Dermis blood vessel endothelial cell (primary cell): ENCODE results near the gene GPR45. TPM values are rescaled to one million over a fixed set of nuclear protein-coding genes. Genes with fewer than 3 reads are reported as not detected.
"Not testable (repeated sequence)": the region's sequence is repeated elsewhere in the genome, so short reads cannot be mapped to it uniquely, and the experiment has no call there.

Experiments used
- DNase-seq: peaks from one replicate; pipeline ENCODE4 v3.0.0; 2010
- total RNA-seq: library from RNA; depleted of rRNA; stranded (reverse); fragments of >200 nt; gene quantifications from 2 replicates; pipeline ENCODE4 v1.2.3, GENCODE V29; 2014

GPR45 gene, protein sequence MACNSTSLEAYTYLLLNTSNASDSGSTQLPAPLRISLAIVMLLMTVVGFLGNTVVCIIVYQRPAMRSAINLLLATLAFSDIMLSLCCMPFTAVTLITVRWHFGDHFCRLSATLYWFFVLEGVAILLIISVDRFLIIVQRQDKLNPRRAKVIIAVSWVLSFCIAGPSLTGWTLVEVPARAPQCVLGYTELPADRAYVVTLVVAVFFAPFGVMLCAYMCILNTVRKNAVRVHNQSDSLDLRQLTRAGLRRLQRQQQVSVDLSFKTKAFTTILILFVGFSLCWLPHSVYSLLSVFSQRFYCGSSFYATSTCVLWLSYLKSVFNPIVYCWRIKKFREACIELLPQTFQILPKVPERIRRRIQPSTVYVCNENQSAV
- total RNA-seq = not detected in 2 replicates

DNA sequence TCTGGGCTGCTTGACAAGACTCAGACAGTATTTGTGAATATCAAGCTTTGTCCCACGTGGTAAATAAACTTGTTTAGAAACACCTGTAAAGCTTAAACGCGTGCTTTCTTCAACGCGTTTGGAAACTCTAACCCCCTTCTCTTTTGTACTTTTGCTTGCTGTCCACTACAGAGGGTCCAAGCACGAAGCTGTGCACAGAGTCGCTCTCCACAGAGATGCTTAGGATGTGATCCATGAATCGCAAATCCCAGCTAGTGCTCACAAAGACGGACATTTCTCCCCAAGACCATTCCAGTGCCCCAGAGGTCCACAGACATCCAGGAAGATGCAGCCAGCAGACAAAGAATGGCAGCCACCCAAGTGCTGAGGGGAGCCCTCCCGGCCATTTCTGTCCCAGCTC lies at the start of gene GPR45:
TSS of gene GPR45 (plus strand) at position 301 of the 400 bp plus-strand sequence. CDS start 116 bp downstream, outside the sequence.
- no peak for DNase-seq

DNA sequence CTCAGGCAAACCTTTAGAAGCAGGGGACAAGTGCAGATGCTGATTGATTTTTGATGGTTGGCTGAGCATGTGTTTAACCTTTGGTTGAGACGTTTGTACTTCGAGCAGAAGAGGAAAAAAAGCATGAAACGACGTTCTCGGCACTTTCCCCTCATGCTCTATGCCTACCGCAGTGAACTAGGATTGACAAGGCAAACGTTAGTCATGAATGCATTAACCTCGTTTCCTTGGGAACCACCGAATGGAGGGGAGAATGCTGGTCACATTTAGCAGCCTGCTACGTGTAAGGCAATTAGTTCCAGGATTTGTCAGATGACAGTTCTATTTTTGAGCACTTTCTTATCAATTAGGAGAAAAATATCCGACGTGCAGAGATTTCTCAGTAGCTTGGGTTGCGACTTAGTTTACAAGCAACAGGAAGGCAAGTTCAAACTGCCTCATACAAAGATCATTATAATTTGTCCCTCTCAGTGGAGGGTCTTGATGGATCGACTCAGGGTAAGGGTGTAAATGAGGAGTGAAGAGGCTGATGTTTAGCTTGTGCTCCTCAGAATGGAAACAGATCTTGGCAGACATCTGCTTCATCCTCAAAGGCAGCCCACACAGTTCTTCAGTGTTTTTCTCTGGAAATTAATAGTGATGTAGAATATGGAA lies 47.4 kb upstream of the GPR45 start:
- no peak for DNase-seq

DNA sequence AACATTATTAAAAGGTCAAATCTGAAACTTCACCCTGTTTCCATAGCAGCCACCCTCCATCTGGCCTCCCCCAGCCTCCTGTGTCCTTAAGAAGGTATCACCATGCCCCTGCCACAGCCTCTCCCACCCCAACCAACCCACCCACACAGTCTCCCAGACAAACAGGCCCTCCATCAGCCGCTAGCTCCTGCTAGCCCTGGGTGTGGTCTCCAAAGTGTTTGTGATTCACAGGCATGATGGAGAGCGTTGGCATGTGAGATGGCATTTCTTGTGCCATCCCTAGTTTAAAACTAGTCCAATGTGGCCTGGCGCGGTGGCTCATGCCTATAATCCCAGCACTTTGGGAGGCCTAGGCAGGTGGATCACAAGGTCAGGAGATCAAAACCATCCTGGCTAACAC lies 44.9 kb upstream of the GPR45 start:
- no peak for DNase-seq

DNA sequence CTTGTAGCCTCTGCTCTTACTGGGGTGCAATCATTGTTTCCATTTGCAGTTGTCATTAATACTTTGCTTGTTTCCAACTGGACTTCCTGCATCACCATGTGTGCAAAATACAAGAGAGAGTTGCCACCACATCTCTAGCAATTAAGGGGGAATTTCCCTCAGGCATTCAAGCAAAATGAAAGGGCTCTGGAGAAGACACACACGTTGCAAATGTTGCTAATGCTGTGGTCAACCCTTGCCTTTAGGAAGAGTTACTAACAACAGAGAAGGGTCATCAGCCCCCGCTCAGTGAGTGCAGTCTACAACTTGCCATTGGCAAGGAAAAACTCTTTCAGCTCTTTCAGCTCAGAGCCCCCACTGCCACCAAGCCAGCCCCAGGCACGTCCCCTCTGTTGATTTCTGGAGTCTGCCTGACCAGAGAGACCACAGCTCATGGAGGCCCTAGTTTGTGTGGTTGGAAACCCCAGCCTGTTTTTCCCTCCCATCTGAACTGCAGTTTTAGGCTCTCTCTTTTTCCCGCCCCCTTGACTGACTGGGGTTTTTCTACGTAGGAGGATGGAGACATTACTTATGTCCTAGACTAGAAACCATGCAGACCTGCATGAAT lies 25.9 kb upstream of the GPR45 start:
- no peak for DNase-seq

DNA sequence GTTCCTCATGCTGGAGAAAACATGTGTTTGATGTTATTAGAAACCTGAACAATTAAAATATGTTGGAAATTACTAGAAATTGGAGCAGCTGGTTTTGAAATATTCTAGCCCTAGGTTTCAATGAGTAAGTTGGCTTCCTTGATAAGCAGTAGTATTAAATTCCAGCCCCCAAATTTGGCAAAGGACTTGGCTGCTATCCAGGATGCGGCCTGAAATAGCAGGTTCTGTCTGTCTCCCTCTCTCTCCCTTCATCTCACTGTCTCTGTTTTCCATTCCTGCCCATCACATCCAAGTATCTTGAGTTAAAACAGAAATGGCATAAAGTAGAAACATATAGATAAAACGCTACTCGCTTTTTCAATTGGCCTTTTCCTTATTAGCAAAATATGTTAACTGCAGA lies 20.9 kb upstream of the GPR45 start:
- no peak for DNase-seq

DNA sequence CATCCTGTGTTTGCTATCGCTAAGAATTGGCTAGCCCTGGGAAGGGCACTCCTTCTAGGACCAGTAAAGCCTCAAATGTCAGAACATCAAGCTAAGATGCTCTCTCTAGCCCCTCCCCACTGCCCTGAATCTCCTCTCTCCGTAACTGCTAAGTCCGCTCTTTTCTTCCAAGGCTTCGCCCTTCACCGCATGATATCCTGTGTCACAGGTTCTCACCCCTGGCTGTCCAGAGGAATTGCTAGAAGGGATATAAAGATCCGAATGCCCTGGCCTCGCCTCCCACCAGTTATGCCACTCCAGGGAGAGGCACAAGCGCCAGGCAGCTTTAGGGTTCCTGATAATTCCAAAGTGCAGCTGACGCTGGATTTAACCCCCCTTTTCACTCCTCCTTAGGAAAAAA lies 17.1 kb upstream of the GPR45 start:
- DNase-seq = no peak

DNA sequence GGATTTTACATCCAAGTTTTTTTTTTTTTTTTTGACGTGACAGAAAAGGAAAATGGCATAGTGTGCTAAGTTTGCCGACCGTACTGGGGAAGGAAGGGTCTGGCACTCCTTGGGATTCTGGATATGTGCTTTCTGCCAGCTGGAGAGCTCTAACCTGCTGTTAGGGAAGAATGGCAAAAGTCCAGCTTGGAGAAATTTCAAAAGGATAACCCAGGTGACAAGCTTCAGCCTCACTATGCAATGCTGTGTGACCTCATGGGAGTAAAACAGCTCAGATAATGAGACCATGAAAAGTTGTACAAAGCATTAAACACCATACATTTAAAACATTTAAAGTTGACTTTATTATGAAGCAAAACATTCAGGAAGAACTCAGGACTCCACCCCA lies 10.3 kb upstream of the GPR45 start:
- DNase-seq = no peak

DNA sequence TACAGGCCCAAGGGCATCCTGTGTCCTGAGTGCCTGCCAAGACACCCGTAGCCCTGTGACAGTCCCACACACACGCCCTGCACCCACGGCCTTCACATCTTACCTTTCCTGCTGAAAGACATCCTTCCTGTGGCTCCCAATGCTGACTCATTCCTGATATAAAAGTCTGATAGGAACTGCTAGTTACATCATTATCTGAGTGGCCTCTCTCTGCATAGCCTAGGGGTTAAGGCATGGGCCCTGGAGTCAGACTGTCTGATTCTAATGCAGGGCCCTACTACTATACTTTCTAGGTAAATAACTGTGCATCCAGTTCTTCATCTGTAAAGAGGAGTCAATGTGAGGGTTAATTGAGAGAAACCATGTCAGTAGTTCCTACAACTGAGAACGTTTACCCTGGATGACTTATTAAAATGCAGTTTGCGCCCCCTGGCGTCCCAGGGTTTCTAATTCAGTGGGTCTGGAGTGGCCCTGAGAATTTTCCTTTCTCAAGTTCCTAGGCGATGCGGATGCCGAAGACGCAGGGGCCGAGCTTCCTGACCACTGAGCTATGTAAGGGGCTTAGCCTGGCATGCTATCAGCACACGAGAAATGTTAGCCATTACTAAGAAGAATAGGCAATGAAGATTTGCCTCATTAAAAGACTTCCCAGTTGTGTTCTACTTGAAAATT lies 6.0 kb upstream of the GPR45 start:
- peak; percentile 86 for DNase-seq

DNA sequence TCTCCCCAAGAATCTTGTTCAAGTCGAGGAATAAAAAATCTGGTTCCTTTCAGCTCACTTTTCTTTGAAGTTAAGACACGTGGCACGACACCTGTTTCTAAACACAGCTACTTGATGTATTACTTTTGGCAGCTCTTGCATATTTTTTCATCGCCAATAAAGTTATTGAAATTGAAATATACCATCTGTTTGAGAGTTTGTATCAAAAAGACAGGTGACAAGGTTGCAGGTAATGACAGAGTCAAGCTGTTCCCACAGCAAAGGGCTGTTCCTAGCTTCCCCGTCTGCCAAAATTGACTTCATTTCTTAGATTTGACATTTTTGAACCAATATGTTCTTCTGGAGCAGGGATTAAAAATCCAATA lies 5.5 kb upstream of the GPR45 start:
- no peak for DNase-seq

DNA sequence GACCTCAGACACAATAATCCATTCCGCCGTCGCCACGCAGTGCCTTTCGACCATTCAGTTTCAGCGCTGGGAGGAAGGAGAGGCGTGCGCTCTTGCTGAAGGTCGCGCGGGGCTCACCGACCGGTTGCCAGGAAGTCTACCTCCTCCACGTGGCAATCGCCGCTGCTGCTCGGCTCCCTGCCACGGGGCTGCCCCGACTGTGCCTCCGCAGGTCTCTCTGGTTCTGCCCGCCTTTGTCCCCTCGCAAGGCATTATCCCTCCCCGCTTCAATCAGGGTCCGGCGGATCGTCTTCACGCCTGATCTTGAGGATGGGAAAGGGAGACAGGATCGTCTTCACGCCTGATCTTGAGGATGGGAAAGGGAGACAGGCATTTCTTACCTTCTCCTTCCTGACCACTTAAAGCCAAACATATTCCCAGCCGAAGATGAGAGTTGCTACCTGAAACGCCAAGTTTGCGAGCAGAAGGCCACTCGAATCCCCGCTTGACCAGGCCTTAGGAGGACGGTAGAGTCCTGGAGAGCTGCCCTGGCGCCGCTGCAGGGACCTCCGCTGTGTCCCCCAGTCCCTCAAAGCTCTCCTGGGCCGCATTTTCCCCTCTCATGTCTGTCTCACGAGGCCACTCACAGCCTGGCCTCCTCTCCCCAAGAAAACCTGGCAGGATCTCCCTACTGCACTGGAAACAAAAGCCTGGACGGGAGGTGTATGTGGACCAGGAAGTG lies 4.3 kb upstream of the GPR45 start:
- DNase-seq = peak; percentile 53

DNA sequence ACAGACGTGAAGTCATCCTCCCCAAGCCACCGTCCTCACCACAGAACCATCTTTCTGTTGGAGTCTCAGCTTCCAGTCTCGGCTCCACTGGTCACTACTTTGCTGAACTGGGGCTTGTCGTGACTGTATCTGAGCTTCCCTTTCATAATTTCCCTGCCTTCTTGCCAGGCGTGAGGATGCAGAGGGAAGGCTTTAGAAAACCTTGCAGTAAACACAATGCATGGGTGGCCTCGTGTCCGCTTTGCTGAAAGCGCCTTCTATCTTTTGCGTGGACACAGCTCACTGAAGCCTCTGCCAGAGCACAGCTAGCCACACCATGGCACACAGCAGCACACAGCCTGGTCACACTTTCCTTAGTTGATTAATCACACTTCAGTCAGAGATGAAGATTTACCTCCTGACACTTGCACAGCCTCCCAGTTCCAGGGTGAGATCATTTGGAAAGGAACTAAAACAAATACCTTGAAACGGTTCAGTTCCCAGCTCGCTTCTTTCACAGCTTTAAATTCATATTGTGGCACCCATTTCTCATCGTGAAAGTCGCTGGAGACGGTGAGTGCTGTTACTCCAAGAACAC lies 2.8 kb upstream of the GPR45 start:
- DNase-seq = no peak

DNA sequence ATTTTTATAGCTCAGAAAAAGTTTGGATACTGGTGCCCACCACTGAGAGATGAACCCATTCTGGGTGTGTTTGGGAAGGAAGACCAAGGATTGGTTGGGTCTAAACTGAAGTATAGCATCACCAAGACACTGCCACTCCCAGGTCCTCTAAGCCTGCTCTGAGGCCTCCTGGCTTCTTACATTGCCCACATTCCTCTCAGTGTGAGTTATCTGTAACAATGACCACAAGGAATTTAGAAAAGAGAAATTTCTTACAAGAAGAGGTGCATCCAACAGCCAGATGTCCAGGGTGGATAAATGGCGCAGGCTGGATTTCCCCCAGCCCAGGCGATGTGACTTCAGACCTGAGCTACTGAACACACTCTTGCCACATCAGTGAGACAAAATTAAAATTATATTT lies 1.6 kb upstream of the GPR45 start:
- DNase-seq = no peak

DNA sequence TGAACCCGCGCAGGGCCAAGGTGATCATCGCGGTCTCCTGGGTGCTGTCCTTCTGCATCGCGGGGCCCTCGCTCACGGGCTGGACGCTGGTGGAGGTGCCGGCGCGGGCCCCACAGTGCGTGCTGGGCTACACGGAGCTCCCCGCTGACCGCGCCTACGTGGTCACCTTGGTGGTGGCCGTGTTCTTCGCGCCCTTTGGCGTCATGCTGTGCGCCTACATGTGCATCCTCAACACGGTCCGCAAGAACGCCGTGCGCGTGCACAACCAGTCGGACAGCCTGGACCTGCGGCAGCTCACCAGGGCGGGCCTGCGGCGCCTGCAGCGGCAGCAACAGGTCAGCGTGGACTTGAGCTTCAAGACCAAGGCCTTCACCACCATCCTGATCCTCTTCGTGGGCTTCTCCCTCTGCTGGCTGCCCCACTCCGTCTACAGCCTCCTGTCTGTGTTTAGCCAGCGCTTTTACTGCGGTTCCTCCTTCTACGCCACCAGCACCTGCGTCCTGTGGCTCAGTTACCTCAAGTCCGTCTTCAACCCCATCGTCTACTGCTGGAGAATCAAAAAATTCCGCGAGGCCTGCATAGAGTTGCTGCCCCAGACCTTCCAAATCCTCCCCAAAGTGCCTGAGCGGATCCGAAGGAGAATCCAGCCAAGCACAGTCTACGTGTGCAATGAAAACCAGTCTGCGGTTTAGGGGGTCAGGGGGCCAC lies 897 bp downstream of the GPR45 start:
- DNase-seq = no peak

DNA sequence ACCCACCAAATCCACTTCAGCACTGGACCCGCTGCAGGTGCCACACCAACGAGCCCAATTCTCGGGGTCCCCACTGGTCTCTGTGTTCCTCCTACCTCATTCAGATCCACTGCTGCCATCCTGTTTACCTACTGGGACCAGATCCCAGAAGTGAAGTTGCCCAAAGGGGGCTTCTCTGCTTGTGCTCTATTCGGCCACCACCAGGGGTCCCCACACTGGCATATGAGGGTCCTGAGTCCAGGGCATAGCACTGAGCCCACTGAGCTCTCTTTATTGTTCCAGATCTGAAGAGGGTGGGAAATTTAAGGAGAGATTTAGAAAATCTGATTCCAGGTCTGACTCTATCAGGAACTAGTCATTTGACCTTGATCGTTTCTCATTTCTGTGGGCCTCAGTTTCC lies 2.4 kb downstream of the GPR45 start:
- peak; percentile 18 for DNase-seq

DNA sequence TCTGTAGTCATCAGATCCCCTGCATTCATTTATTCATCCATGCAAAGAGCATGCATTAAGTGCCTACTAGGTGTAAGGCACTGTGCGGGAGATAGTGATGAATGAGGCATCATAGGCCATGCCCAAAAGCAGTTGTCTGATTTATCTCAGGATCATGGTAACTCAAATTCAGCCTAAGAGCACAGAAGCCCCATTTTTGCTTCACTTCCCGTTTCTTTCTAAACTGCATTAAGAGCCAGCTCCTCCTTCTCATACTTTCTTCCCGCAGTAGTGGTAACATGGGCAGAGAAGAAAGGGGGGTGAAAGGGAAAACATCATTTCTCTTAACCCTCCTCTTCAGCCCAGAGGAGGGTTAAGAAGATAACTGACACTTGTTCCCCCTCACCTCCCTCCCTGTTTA lies 2.9 kb downstream of the GPR45 start:
- DNase-seq = no peak

DNA sequence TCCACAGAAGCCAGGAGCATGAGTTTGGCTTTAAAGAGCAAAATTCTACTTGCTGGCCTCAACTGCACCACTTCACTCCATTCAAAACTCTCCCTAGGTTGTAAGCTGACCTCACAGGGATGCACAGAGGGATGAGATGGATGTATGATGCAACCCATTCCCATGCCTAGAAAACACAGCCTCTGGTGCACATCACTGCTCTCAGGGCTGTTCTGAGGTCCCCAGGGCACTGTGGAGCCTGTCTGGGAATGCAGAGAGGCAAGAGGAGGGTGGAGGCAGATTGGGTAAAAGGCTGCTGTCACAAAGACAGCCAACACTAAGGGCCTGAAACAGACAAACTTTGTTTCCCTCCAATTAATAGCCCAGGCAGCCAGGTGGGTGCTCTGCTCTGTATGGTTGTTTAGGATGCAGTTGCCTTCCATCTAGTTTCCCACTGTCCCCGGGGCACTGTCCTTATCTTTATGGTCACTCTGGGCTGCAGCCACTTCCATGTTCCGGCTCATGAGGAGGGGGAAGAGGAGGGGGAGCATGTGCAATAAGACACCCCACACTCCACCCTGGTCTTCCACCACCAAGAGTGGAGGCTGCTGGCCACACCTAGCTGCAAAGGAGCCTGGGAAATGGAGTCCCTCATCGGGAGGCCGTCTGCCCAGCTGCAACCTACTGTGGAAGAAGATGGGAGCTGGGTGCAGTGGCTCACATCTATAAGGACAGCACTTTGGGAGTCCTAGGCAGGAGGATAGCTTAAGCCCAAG lies 7.0 kb downstream of the GPR45 start:
- DNase-seq = no peak

DNA sequence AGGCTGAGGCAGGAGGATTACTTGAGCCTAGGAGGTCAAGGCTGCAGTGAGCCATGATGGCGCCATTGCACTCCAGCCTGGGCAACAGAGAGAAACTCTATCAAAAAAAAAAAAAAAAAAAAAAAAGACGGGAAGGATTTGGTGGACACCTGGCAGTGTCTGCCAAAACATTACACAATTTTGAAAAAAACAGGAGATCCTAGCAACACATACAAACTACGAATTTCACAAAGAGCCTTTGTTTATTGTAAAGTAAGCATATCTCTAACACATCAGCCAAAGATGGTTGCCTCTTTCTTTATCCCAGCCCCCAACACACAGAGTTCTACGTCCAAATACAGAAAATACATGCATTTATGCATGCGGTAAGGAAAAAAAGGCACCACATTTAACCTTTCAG lies 7.6 kb downstream of the GPR45 start:
- no peak for DNase-seq

DNA sequence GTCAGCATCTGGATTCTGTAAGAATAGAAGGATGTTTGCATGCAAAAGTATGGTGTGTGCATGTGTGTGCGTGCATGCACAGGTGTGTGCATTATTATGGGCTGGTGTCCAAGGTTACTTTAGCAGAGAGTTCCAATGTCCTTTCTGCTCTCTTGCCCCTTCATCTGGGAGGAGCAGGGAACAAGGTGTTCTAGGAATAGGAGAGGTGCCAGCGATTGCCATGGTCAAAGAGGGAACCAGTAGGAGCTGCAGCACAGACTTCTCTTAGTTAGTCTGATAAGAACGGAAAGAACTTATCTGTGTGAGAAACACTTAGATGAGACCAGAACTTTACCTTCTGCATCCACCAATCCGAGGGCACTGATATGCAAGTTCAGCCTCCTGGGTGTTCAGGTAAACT lies 8.3 kb downstream of the GPR45 start:
- DNase-seq = no peak

DNA sequence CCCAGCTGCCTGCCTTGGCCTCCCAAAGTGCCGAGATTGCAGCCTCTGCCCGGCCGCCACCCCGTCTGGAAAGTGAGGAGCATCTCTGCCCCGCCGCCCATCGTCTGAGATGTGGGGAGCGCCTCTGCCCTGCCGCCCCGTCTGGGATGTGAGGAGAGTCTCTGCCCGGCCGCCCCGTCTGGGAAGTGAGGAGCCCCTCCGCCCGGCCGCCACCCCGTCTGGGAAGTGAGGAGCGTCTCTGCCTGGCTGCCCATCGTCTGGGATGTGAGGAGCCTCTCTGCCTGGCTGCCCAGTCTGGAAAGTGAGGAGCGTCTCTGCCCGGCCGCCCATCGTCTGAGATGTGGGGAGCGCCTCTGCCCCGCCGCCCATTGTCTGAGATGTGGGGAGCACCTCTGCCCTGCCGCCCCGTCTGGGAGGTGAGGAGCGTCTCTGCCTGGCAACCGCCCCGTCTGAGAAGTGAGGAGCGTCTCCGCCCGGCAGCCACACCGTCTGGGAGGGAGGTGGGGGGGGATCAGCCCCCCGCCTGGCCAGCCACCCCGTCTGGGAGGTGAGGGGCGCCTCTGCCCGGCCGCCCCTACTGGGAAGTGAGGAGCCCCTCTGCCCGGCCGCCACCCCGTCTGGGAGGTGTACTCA lies 9.6 kb downstream of the GPR45 start:
- DNase-seq = not testable (repeated sequence)

DNA sequence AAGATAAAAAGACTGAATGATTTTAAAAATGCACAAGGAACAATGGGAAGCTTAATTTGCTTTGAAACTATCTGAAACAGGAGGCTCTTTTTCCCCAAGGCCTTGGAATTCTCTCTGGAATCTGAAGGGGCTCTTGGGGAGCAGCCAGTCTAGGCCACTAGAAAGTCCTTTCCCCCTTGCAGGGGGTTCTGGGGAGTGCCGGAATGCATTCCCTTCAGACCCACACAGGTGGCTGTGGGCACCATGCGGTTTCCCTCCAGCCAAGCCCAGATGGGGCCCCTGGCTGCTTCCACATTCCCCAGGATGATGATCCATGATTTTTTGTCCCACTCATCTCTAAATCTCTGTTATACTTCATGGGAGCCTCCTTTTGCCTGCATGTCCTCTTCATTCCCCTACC lies 10.7 kb downstream of the GPR45 start:
- DNase-seq = no peak
